NK-92 treated with Interleukin-12 subunit alpha and Interleukin-12 subunit beta, amount 100 ng/mL, for 24 hours (cell line): ENCODE data around the gene POLD2.
"Not testable (repeated sequence)": the region's sequence is repeated elsewhere in the genome, so short reads cannot be mapped to it uniquely, and the experiment has no call there.

Experiments
- DNase-seq: peaks from one replicate; lab custom pipeline; 2025; lab: John Stamatoyannopoulos, UW

Gene POLD2

GRCh38 chr7:44139311-44140010, 16.1 kb upstream of the POLD2 start:
- no peak for DNase-seq

- no peak for DNase-seq
Observed at GRCh38 chr7:44138698-44139097, 15.3 kb upstream of the POLD2 start.

- no peak for DNase-seq
Observed at GRCh38 chr7:44136731-44137130, 13.4 kb upstream of the POLD2 start.

GRCh38 chr7:44134943-44135628, 11.7 kb upstream of the POLD2 start:
- DNase-seq, result no peak

GRCh38 chr7:44133295-44133694, 9.9 kb upstream of the POLD2 start:
- no peak for DNase-seq

GRCh38 chr7:44132039-44132438, 8.7 kb upstream of the POLD2 start:
- DNase-seq, result no peak

- no peak for DNase-seq
Observed at GRCh38 chr7:44131173-44132029, 8.1 kb upstream of the POLD2 start.

GRCh38 chr7:44128721-44129582, 5.6 kb upstream of the POLD2 start:
- no peak for DNase-seq

GRCh38 chr7:44127161-44127560, 3.8 kb upstream of the POLD2 start:
- DNase-seq, result no peak

- not testable (repeated sequence) for DNase-seq
Observed at GRCh38 chr7:44126574-44126973, 3.2 kb upstream of the POLD2 start.

- no peak for DNase-seq
Observed at GRCh38 chr7:44124822-44125202, 1.5 kb upstream of the POLD2 start.

GRCh38 chr7:44122529-44122928, 819 bp downstream of the POLD2 start:
- DNase-seq, result no peak

- DNase-seq, result no peak
Observed at GRCh38 chr7:44121761-44122420, 1.5 kb downstream of the POLD2 start.

- DNase-seq, result no peak
Observed at GRCh38 chr7:44120395-44120794, 3.0 kb downstream of the POLD2 start.

- DNase-seq, result no peak
Observed at GRCh38 chr7:44119829-44120380, 3.4 kb downstream of the POLD2 start.

- DNase-seq, result no peak
Observed at GRCh38 chr7:44117801-44118429, 5.4 kb downstream of the POLD2 start.

GRCh38 chr7:44116789-44117666, 6.3 kb downstream of the POLD2 start:
- DNase-seq, result no peak

- DNase-seq, result no peak
Observed at GRCh38 chr7:44116087-44116788, 7.1 kb downstream of the POLD2 start.
